H1 (cell line): ENCODE results near the gene NLK. TPM values are rescaled to one million over a fixed set of nuclear protein-coding genes. Genes with fewer than 3 reads are reported as not detected.

Experiments
- CTCF ChIA-PET: fragments of 300-600 bp; sonication (Branson Sonifier 250); formaldehyde crosslinking; loops from one replicate; lab custom pipeline; 2021; ENCODE audit not compliant: partially characterized antibody; lab: Charles Lee
- POLR2A ChIA-PET: fragments of 300-600 bp; sonication (Branson Sonifier 250); formaldehyde crosslinking; loops from one replicate; lab custom pipeline; 2021; ENCODE audit warnings: inconsistent platforms; ENCODE audit not compliant: partially characterized antibody; lab: Charles Lee
- DNase-seq, 2 experiments: peaks; one replicate each; pipeline versions ENCODE4 v3.0.0 to v3.0.0-alpha.2; 2010 to 2022; ENCODE audit warnings: low spot score in 2 of 2, low read depth in 1 of 2, mixed read lengths in 1 of 2
- FAIRE-seq: peaks from 2 replicates; lab custom pipeline; 2011; peaks lifted over from hg19 to GRCh38; lab: Jason Lieb, UNC
- H2AFZ ChIP-seq: 2 replicates; pipeline ENCODE4 v1.8.1; 2012; ENCODE audit warnings: low read length, inconsistent platforms
- H2AK5ac ChIP-seq: 2 replicates; pipeline ENCODE4 v1.6.1; 2013; ENCODE audit warnings: low read depth, low read length
- H2BK120ac ChIP-seq: replicated peaks from 2 replicates; pipeline ENCODE3; 2013; ENCODE audit warnings: low read depth, low read length, inconsistent platforms
- H2BK12ac ChIP-seq: 2 replicates; pipeline ENCODE4 v1.6.1; 2013; ENCODE audit warnings: low read depth, low read length
- H2BK15ac ChIP-seq: 2 replicates; pipeline ENCODE4 v1.6.1; 2013; ENCODE audit warnings: low read length
- H2BK20ac ChIP-seq: 2 replicates; pipeline ENCODE4 v1.6.1; 2013; ENCODE audit warnings: low read length
- H2BK5ac ChIP-seq: 2 replicates; pipeline ENCODE4 v1.6.1; 2013; ENCODE audit warnings: low read depth, low read length
- H3K14ac ChIP-seq: 2 replicates; pipeline ENCODE4 v1.6.1; 2013; ENCODE audit warnings: inconsistent platforms; ENCODE audit not compliant: insufficient read length
- H3K18ac ChIP-seq: 2 replicates; pipeline ENCODE4 v1.6.1; 2013; ENCODE audit warnings: low read length; ENCODE audit errors: extremely low read depth
- H3K23ac ChIP-seq: 2 replicates; pipeline ENCODE4 v1.6.1; 2013; ENCODE audit warnings: inconsistent platforms; ENCODE audit not compliant: insufficient read length
- H3K23me2 ChIP-seq: 2 replicates; pipeline ENCODE4 v1.6.1; 2013; ENCODE audit warnings: low read depth, low read length
- H3K27ac ChIP-seq: 2 replicates; pipeline ENCODE4 v1.6.1; 2011; ENCODE audit warnings: low read depth, low read length, inconsistent platforms
- H3K27me3 ChIP-seq, 4 experiments: replicated peaks in 1 of 4; 1 replicate in 1 of 4; 2 replicates in 3 of 4; pipeline versions ENCODE4 v1.6.1 to v1.8.1; 2011 to 2013; ENCODE audit warnings: low read length in 3 of 4, mild to moderate bottlenecking in 3 of 4, inconsistent platforms in 2 of 4, mixed read lengths in 2 of 4, moderate library complexity in 1 of 4; ENCODE audit not compliant: control insufficient read depth in 3 of 4, insufficient read depth in 3 of 4; ENCODE audit errors: extremely low read depth in 1 of 4
- H3K36me3 ChIP-seq, 4 experiments: 2 replicates each; pipeline versions ENCODE4 v1.6.1 to v1.8.1; 2011 to 2013; ENCODE audit warnings: mild to moderate bottlenecking in 4 of 4, low read length in 3 of 4, moderate library complexity in 2 of 4, control low read depth in 1 of 4, inconsistent platforms in 1 of 4; ENCODE audit not compliant: insufficient read depth in 4 of 4, control insufficient read depth in 2 of 4
- H3K4ac ChIP-seq: replicated peaks from 2 replicates; pipeline ENCODE3; 2013; ENCODE audit warnings: low read length, low read depth, mixed read lengths, inconsistent platforms; ENCODE audit not compliant: insufficient read length
- H3K4me1 ChIP-seq, 4 experiments: replicated peaks in 1 of 4; 1 replicate in 1 of 4; 2 replicates in 3 of 4; pipeline versions ENCODE4 v1.6.1 to v1.8.1; 2011 to 2013; ENCODE audit warnings: low read length in 3 of 4, inconsistent platforms in 2 of 4, mixed read lengths in 1 of 4; ENCODE audit not compliant: insufficient read depth in 4 of 4, control insufficient read depth in 3 of 4
- H3K4me2 ChIP-seq, 2 experiments: 2 replicates each; pipeline versions ENCODE4 v1.6.1 to v1.8.1; 2011 to 2013; ENCODE audit warnings: low read depth in 2 of 2, low read length in 2 of 2, control low read depth in 1 of 2, inconsistent platforms in 1 of 2, mild to moderate bottlenecking in 1 of 2; ENCODE audit not compliant: insufficient read depth in 1 of 2
- H3K4me3 ChIP-seq, 4 experiments: fragments of 200-600, 300-600 bp in 1 of 4; sonication (generic), shearing (Covaris generic), sonication (Bioruptor Twin) in 1 of 4; 2 replicates each; pipeline versions ENCODE4 v1.5.1 to v1.8.1; 2011 to 2016; ENCODE audit warnings: low read length in 4 of 4, low read depth in 3 of 4, control low read depth in 2 of 4, inconsistent platforms in 2 of 4, mild to moderate bottlenecking in 2 of 4, mixed read lengths in 1 of 4, moderate library complexity in 1 of 4; ENCODE audit not compliant: insufficient read depth in 2 of 4; ENCODE audit errors: extremely low read depth in 1 of 4
- H3K56ac ChIP-seq: replicated peaks from 2 replicates; pipeline ENCODE3; 2013; ENCODE audit warnings: low read depth, mild to moderate bottlenecking, mixed read lengths, low read length, inconsistent platforms; ENCODE audit not compliant: insufficient read length
- H3K79me1 ChIP-seq: 2 replicates; pipeline ENCODE4 v1.6.1; 2013; ENCODE audit warnings: low read depth, low read length, control low read depth
- H3K79me2 ChIP-seq, 2 experiments: 2 replicates each; pipeline versions ENCODE4 v1.6.1 to v1.8.1; 2012 to 2013; ENCODE audit warnings: low read length in 2 of 2, mild to moderate bottlenecking in 2 of 2, inconsistent platforms in 1 of 2; ENCODE audit not compliant: insufficient read depth in 2 of 2, control insufficient read depth in 1 of 2
- H3K9ac ChIP-seq, 4 experiments: replicated peaks in 1 of 4; 1 replicate in 1 of 4; 2 replicates in 3 of 4; pipeline versions ENCODE4 v1.6.1 to v1.8.1; 2011 to 2013; ENCODE audit warnings: low read depth in 3 of 4, low read length in 3 of 4, control low read depth in 2 of 4, mild to moderate bottlenecking in 2 of 4, moderate library complexity in 2 of 4, inconsistent platforms in 1 of 4; ENCODE audit errors: extremely low read depth in 1 of 4
- H3K9me3 ChIP-seq, 2 experiments: 2 replicates each; pipeline versions ENCODE4 v1.6.1 to v1.8.1; 2012 to 2013; ENCODE audit warnings: mild to moderate bottlenecking in 2 of 2, moderate library complexity in 2 of 2, control low read depth in 1 of 2, inconsistent platforms in 1 of 2, low read depth in 1 of 2, low read length in 1 of 2, mixed read lengths in 1 of 2; ENCODE audit not compliant: insufficient read depth in 2 of 2
- H4K20me1 ChIP-seq, 2 experiments: replicated peaks in 1 of 2; 2 replicates each; pipeline versions ENCODE3 to v1.8.1; 2011 to 2013; ENCODE audit warnings: inconsistent platforms in 2 of 2, low read length in 2 of 2, mild to moderate bottlenecking in 1 of 2; ENCODE audit not compliant: insufficient read depth in 2 of 2, control insufficient read depth in 1 of 2
- H4K5ac ChIP-seq: 2 replicates; pipeline ENCODE4 v1.6.1; 2013; ENCODE audit warnings: low read length, low read depth, mixed read lengths, inconsistent platforms; ENCODE audit not compliant: insufficient read length
- H4K8ac ChIP-seq: 2 replicates; pipeline ENCODE4 v1.8.0; 2013; ENCODE audit warnings: mild to moderate bottlenecking, moderate library complexity, low read length, inconsistent platforms; ENCODE audit not compliant: insufficient read depth; ENCODE audit errors: extremely low read depth
- H4K91ac ChIP-seq: replicated peaks from 2 replicates; pipeline ENCODE3; 2013; ENCODE audit warnings: low read length, mixed read lengths, inconsistent platforms; ENCODE audit not compliant: insufficient read length
- ATF3 ChIP-seq: IDR thresholded peaks from 2 replicates; pipeline ENCODE4 v1.6.1; 2011; ENCODE audit warnings: low read depth, mild to moderate bottlenecking, low read length; ENCODE audit not compliant: insufficient read depth
- BCL11A ChIP-seq, 2 experiments: IDR thresholded peaks; one replicate each; pipeline ENCODE4 v1.6.1; 2011; ENCODE audit warnings: low read depth in 2 of 2, low read length in 2 of 2, mild to moderate bottlenecking in 2 of 2
- CEBPB ChIP-seq: IDR thresholded peaks from 2 replicates; pipeline ENCODE4 v1.6.1; 2012; ENCODE audit warnings: low read depth, low read length
- CHD1 ChIP-seq: IDR thresholded peaks from 2 replicates; pipeline ENCODE4 v1.6.1; 2012; ENCODE audit warnings: low read depth, low read length, improper control_type of control experiment
- CHD2 ChIP-seq: IDR thresholded peaks from 2 replicates; pipeline ENCODE4 v1.6.1; 2012; ENCODE audit warnings: low read length, improper control_type of control experiment
- JUND ChIP-seq: IDR thresholded peaks from 2 replicates; pipeline ENCODE4 v1.6.1; 2011; ENCODE audit warnings: mild to moderate bottlenecking, improper control_type of control experiment, low read length
- NANOG ChIP-seq: IDR thresholded peaks from 2 replicates; pipeline ENCODE4 v1.6.1; 2011; ENCODE audit warnings: low read length, low read depth, mild to moderate bottlenecking, inconsistent platforms; ENCODE audit not compliant: insufficient read depth, poor library complexity, severe bottlenecking
- RBBP5 ChIP-seq: IDR thresholded peaks from 2 replicates; pipeline ENCODE4 v1.7.1; 2012; ENCODE audit warnings: low read depth, mild to moderate bottlenecking, inconsistent platforms, low read length, moderate library complexity, borderline replicate concordance
- SP4 ChIP-seq: IDR thresholded peaks from 2 replicates; pipeline ENCODE4 v1.6.1; 2012; ENCODE audit warnings: low read length, inconsistent platforms
- TAF7 ChIP-seq: optimal IDR thresholded peaks from 2 replicates; pipeline ENCODE3; 2011; ENCODE audit warnings: low read depth, mild to moderate bottlenecking, inconsistent platforms, low read length, moderate library complexity, borderline replicate concordance
- USF2 ChIP-seq: IDR thresholded peaks from 2 replicates; pipeline ENCODE4 v1.6.1; 2011; ENCODE audit warnings: low read length, improper control_type of control experiment
- WGBS, 2 experiments: shearing (Covaris generic) in 1 of 2; methylation state at CpG; one replicate each; pipeline versions ENCODE4 v1.1.6 to v1.1.7; 2013 to 2015; ENCODE audit warnings: low lambda C conversion rate in 2 of 2, mixed read lengths in 2 of 2, inconsistent platforms in 1 of 2, low coverage in 1 of 2, missing lambda C conversion rate in 1 of 2; ENCODE audit not compliant: insufficient replicate concordance in 2 of 2, insufficient coverage in 1 of 2, insufficient read length in 1 of 2; ENCODE audit errors: extremely low coverage in 1 of 2, missing lambda C conversion rate in 1 of 2; 5-methylcytosine and 5-hydroxymethylcytosine counted together
- polyA plus RNA-seq, 7 experiments: library from polyadenylated mRNA; depleted of rRNA in 3 of 7; stranded (reverse) in 5 of 7; unstranded in 2 of 7; fragments of >200 nt in 5 of 7; fragments of 200-250 nt in 2 of 7; gene quantifications; 1 replicate in 5 of 7; 2 replicates in 1 of 7; 4 replicates in 1 of 7; pipeline versions ENCODE4 v1.2.1 to v1.2.3, GENCODE V29; 2011 to 2013; ENCODE audit warnings: missing spikeins in 2 of 7, mixed read lengths in 2 of 7
- total RNA-seq: library from RNA; stranded (reverse); fragmentation: NEBNext Ultra II Directional; extraction: Animal tissue kit (Norgen Biotek cat#: 25700); gene quantifications from 2 replicates; pipeline ENCODE4 v1.2.1, GENCODE V29; 2021

The NLK gene
- total and polyA plus RNA-seq, 2 of the 8 experiments (the other 6 are each of a cell fraction or from before 2014, with no cell fraction given): 30.8 to 49.9 TPM

- no peaks in the 10 kb centered on the region for H3K27me3 ChIP-seq
- no peak overlapping the region for H4K5ac ChIP-seq
- H4K20me1 ChIP-seq: no peaks in the 10 kb centered on the region
- H3K4ac ChIP-seq: no peak overlapping the region
- WGBS, 2 experiments: 86% methylated on average over 8 of the region's 8 CpGs; no CpG with 5 or more reads in 1 of the 2 experiments
- no peak overlapping the region for H3K27ac ChIP-seq
- ChIA-PET POLR2A (interaction anchor here (1.0 kb wide), 2 partner anchors 24 to 39 kb away, joined by 3 read pairs; no protein-coding TSS in a partner anchor), CTCF (no interaction called here)
- no peak overlapping the region for H3K18ac ChIP-seq
- no peaks in the 10 kb centered on the region for H3K23me2 ChIP-seq
- no peak overlapping the region for H3K23ac ChIP-seq
- H3K79me1 ChIP-seq: no peaks in the 10 kb centered on the region
- H2BK20ac ChIP-seq: no peak overlapping the region
- no peak overlapping the region for H3K14ac ChIP-seq
- peak overlapping the region; percentile 20; the same call in 1 of the 2 replicates for H2BK5ac ChIP-seq
- no peak overlapping the region for H4K91ac ChIP-seq
- no peak overlapping the region for H2AK5ac ChIP-seq
- no peak overlapping the region for H2BK15ac ChIP-seq
- peaks cover 0 to 3% (median 0%) of the 10 kb centered on the region in 4 experiments; a peak in 1 of 7 replicates for H3K4me1 ChIP-seq
- no peak overlapping the region for H3K4me2 ChIP-seq
- H3K56ac ChIP-seq: no peak overlapping the region
- no peak overlapping the region for H2BK120ac ChIP-seq
- DNase-seq (no peak), FAIRE-seq (no peak)
- no peak overlapping the region for H3K4me3 ChIP-seq
- H3K9me3 ChIP-seq: no peaks in the 10 kb centered on the region
- H4K8ac ChIP-seq: no peak overlapping the region
- H2BK12ac ChIP-seq: 0 out of 2 replicates have a peak overlapping the region, but pooled peaks have one; percentile 5
- H3K79me2 ChIP-seq: no peaks in the 10 kb centered on the region
- no peak overlapping the region for H3K9ac ChIP-seq
- H3K36me3 ChIP-seq: no peaks in the 10 kb centered on the region
- H2AFZ ChIP-seq: 0 out of 2 replicates have a peak overlapping the region, but pooled peaks have one; percentile 24
- TF ChIP-seq NANOG (no peak), CHD1 (no peak), ATF3 (no peak), JUND (no peak), TAF7 (no peak), USF2 (no peak), BCL11A (IDR thresholded peaks at IDR 0.05; ENCODE audit: low read depth in 2 of 2, low read length in 2 of 2) (no peak), RBBP5 (no peak), SP4 (no peak), CHD2 (no peak), CEBPB (no peak)
These were observed 8.3 kb upstream of the NLK start for GRCh38 chr17:28033972-28034714.
